ELR (cell line): ENCODE measurements around the gene OBSCN.
A peak's percentile ranks its signal among the peaks of the same experiment; 100 is the strongest.

Experiments
- DNase-seq: peaks from one replicate; pipeline ENCODE4 v3.0.0-alpha.2; 2015; ENCODE audit warnings: low read depth

The OBSCN gene

GRCh38 chr1:228341450-228341813 lies 133.6 kb downstream of the OBSCN start:
- no peak for DNase-seq

- DNase-seq = no peak
Measured at GRCh38 chr1:228341814-228342626, 134.2 kb downstream of the OBSCN start.

GRCh38 chr1:228342627-228343190 lies 134.9 kb downstream of the OBSCN start:
- DNase-seq = no peak

GRCh38 chr1:228343191-228343661 lies 135.4 kb downstream of the OBSCN start:
- DNase-seq = no peak

GRCh38 chr1:228344631-228345072 lies 136.8 kb downstream of the OBSCN start:
- peak; percentile 17 for DNase-seq

- DNase-seq = no peak
Measured at GRCh38 chr1:228345201-228345930, 137.5 kb downstream of the OBSCN start.

- no peak for DNase-seq
Measured at GRCh38 chr1:228346731-228347130, 138.9 kb downstream of the OBSCN start.

GRCh38 chr1:228347181-228347580 lies 139.3 kb downstream of the OBSCN start:
- no peak for DNase-seq

GRCh38 chr1:228348708-228349467 lies 141.0 kb downstream of the OBSCN start:
- DNase-seq = no peak

GRCh38 chr1:228349701-228350171 lies 141.9 kb downstream of the OBSCN start:
- DNase-seq = no peak

GRCh38 chr1:228350179-228350742 lies 142.4 kb downstream of the OBSCN start:
- no peak for DNase-seq

- DNase-seq = no peak
Measured at GRCh38 chr1:228350831-228351781, 143.3 kb downstream of the OBSCN start.

- no peak for DNase-seq
Measured at GRCh38 chr1:228351850-228352249, 144.0 kb downstream of the OBSCN start.

GRCh38 chr1:228352677-228353481 lies 145.0 kb downstream of the OBSCN start:
- DNase-seq = no peak

- DNase-seq = no peak
Measured at GRCh38 chr1:228353601-228354371, 145.9 kb downstream of the OBSCN start.

- DNase-seq = peak; percentile 13
Measured at GRCh38 chr1:228354390-228355320, 146.8 kb downstream of the OBSCN start.

- DNase-seq = no peak
Measured at GRCh38 chr1:228356897-228357680, 149.2 kb downstream of the OBSCN start.
